Fibroblast of lung (primary cell): Measurements from ENCODE around the gene OSGIN1.

ENCODE experiments used
- EZH2 ChIP-seq: IDR thresholded peaks from 2 replicates; pipeline ENCODE4 v1.5.1; 2012; ENCODE audit warnings: low read length, control low read depth, mild to moderate bottlenecking; ENCODE audit errors: missing control alignments
- TF ChIP-seq, protein P1 (sequence below), 2 donors: IDR thresholded peaks in 1 of 2; conservative IDR thresholded peaks in 1 of 2; 1 replicate in 1 of 2; 2 replicates in 1 of 2; pipeline ENCODE4 v1.5.1; 2011 to 2012; ENCODE audit warnings: low read length in 2 of 2, control low read depth in 1 of 2, inconsistent platforms in 1 of 2, low read depth in 1 of 2, mild to moderate bottlenecking in 1 of 2

DNA sequence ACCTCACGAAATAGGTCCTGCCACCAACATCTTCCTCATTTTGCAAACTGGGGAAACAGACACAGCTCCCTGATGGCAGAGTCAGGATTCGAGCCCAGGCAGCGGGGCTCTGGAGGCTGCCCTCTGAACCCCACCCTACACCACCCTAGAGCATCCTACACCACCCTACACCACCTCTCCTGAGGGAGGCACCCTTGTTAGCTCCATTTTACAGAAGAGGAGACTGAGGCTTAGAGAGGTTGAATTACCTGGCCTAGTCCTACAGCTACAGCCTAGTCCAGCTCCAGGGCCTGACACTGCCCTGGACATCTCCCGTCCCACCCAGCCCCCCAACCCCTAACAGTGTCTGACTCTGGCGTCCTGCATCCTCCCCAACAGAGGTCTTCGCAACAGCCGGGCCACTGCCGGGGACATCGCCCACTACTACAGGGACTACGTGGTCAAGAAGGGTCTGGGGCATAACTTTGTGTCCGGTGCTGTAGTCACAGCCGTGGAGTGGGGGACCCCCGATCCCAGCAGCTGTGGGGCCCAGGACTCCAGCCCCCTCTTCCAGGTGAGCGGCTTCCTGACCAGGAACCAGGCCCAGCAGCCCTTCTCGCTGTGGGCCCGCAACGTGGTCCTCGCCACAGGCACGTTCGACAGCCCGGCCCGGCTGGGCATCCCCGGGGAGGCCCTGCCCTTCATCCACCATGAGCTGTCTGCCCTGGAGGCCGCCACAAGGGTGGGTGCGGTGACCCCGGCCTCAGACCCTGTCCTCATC, 11.8 kb downstream of the OSGIN1 start:
- TF ChIP-seq, protein P1, sequence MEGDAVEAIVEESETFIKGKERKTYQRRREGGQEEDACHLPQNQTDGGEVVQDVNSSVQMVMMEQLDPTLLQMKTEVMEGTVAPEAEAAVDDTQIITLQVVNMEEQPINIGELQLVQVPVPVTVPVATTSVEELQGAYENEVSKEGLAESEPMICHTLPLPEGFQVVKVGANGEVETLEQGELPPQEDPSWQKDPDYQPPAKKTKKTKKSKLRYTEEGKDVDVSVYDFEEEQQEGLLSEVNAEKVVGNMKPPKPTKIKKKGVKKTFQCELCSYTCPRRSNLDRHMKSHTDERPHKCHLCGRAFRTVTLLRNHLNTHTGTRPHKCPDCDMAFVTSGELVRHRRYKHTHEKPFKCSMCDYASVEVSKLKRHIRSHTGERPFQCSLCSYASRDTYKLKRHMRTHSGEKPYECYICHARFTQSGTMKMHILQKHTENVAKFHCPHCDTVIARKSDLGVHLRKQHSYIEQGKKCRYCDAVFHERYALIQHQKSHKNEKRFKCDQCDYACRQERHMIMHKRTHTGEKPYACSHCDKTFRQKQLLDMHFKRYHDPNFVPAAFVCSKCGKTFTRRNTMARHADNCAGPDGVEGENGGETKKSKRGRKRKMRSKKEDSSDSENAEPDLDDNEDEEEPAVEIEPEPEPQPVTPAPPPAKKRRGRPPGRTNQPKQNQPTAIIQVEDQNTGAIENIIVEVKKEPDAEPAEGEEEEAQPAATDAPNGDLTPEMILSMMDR (conservative IDR thresholded peaks at IDR 0.05 in 1 of 2, IDR thresholded peaks at IDR 0.05 in 1 of 2; ENCODE audit: low read depth in 1 of 2, low read length in 2 of 2) = no peak
- TF ChIP-seq EZH2 = no peak
